HCEC 1CT (cell line): Measurements from ENCODE around the gene ADCY10.
"Not testable (repeated sequence)": the region's sequence is repeated elsewhere in the genome, so short reads cannot be mapped to it uniquely, and the experiment has no call there.

ENCODE experiments used
- DNase-seq: peaks from one replicate; pipeline ENCODE4 v3.0.0-alpha.2; 2017

The ADCY10 gene

DNA sequence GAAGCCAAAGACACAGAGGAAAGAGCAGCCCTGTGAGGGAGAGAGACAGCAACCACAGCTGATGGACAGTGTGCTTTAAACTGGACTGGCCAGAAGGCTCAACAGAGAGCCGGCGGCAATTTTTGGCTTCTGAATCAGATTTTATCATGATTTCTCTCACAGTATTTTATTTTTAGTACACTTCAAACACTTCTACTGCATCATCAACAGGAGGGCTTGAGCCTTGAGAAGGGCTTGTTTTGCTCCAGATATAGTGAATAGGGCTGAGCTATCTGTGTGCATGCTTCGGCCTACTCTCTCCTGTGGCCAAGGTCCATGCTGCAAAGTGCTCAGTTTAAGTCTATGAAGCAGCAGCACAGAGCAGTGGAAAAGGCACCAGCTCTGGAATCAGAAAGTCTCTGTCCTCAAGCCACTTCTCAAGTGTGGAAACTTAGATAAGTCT is 33.3 kb downstream of the ADCY10 start:
- no peak for DNase-seq

GRCh38 chr1:167879508-167879907 is 34.4 kb downstream of the ADCY10 start:
- no peak for DNase-seq

DNA sequence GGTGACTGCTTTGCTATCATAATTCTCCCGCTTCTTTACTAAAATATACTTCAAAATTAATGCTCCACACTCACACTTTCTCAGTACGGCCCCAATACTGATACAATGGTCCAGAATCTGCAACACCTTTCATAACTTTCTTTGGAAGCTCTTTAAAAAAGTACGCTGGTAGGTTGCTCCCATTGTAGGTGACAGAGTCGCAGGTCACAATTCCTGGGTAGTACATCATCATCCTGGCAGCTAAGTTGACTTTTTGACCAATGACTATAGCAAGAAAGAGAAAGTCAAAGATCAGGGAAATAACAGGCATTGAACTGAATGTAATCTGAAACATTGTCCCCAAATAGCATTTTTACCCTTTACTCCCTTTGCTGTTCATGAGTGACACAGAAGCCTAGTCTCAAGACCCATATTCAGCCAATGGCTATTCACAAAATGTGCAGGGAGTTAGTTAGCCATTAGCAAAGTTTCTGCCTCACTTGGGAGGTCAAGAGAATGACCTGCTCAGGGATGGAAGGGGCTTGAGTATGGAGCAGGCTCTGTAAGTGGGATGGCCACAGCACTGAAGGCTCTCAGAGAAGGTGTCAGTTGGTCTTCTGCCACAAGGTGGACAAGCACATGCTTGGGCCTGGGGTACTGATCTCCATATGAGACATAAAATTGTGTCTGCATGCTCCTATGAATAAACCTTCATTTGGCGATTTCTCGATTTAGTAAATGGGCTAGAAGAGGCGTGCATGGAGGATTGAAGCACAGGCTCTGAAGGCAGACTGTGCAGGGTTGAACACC is 35.4 kb downstream of the ADCY10 start:
- DNase-seq, result no peak

DNA sequence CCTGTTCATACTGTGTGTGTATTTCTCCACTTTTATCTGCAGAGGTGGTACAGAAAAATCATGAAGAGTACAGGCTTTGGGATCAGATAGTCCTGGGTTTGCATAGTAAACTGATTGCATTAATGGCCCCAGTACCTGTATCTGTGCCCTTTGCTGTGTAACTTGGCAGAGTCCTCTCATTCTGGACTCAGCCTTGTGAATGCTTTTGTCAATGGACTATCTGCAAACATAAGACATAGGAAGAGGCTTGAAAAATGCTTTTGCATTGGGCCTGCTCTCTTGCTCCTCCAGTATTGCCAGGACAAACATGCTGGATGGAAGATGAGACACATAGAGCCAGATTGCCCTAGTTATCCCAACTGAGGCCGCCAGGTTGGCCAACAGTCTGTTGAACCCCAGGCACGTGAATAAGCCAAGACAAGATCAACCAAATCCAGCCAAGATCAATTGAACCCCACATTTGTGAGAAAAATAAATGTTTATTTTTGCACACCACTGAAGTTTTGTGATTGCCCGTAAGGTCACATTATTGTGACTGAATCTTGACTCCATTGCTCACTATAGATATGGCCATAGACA is 37.2 kb downstream of the ADCY10 start:
- DNase-seq, result no peak

- DNase-seq, result no peak
These were observed 42.6 kb downstream of the ADCY10 start for GRCh38 chr1:167871331-167871730.

DNA sequence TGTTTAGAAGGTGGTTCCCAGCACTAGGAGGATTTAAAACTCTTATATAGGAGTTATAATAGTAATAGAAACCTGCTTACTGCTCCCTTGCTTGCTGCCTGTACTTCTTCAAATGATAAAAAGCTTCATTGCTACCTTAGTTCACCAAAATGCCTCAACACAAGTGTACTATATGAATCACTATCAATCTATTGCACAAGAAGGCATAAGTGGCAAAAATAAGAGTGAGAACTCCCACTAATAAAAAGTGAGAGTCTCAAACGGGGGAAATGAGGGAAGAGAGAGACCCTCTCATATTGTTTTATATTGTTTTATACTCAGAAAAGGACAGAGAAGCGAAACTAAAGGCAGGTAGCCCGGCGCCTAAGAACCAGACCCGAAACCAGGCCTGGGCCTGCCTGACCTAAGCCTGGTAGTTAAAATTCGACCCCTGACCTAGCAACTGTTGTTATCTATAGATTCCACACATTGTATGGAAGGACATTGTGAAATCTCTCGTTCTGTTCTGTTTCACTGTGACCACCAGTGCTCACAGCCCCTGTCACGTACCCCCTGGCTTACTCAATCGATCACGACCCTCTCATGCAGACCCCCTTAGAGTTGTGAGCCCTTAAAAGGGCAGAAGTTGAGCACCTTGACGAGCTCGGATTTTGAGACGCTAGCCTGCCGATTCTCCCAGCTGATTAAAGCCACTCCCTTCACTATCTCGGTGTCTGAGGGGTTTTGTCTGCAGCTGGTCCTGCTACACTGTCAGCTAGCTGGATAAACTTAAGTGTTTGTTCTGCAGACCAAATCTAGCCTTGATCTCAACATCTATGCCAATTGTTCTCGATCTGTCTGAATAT is 44.6 kb downstream of the ADCY10 start:
- not testable (repeated sequence) for DNase-seq

DNA sequence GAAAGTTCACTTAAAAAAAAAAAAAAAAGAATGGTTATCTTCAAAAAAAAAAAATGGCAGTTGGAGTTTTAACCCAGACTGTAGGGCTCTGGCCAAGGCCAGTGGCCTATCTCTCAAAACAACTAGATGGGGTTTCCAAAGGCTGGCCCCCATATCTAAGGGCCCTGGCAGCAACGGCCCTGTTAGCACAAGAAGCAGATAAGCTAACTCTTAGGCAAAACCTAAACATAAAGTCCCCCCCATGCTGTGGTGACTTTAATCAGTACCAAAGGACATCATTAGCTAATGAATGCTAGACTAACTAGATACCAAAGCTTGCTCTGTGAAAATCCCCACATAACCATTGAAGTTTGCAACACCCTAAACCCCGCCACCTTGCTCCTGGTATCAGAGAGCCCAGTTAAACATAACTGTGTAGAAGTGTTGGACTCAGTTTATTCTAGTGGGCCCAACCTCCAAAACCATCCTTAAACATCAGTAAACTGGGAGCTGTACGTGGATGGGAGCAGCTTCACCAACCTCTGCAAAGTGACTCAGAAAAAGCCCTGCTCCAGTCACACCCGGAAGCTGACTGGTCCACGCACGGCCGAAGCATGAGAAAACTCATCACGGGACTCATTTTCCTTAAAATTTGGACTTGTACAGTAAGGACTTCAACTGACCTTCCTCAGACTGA is 47.1 kb downstream of the ADCY10 start:
- not testable (repeated sequence) for DNase-seq

GRCh38 chr1:167866326-167866725 is 47.6 kb downstream of the ADCY10 start:
- DNase-seq, result not testable (repeated sequence)

- DNase-seq, result not testable (repeated sequence)
These were observed 48.1 kb downstream of the ADCY10 start for GRCh38 chr1:167865804-167866308.

- DNase-seq, result not testable (repeated sequence)
These were observed 48.7 kb downstream of the ADCY10 start for GRCh38 chr1:167865193-167865592.

DNA sequence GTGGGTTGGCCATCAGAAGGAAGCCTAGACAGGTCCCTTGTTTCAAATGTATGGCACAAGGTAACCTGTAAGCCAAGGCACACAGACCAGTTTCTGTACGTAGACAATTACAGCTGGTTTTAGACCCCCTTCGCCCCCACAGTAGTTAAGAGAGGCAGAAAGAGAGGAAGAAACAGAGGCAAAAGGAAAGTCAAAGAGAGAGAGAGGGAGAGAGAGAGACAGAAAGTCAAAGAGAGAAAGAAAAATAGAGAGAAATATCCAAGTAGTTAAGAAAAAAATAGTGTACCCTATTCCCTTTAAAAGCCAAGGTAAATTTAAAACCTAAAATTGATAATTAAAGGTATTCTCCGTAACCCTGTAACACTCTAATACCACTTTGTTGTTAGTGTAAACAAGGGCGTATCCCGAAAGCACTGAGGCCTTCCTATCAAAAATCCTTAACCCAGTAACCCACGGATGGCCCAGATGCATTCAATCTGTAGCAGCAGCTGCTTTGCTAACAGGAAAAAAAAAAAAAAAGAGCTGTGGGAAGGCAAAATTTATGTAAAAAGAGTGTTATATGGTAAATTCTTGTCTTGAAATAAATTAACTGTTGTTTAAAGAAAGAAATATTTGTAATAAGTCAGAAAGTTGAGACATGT is 49.4 kb downstream of the ADCY10 start:
- no peak for DNase-seq

DNA sequence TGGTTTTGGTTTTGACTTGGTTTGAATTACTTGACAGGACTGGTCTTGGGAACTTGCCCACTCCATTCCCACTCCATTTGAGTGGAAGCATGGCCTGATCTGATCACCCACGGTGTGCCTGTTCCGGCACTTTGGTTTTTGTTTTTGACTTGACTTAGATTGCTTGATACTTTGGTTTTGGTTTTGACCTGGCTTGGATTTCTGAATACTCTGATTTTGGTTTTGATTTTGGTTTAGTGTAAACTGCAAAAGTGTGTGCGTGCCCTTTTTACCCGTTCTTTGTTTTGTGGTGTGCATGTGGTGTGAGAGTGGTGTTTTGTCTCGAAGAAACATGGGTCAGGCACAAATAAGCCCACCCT is 50.0 kb downstream of the ADCY10 start:
- no peak for DNase-seq

- DNase-seq, result not testable (repeated sequence)
These were observed 50.6 kb downstream of the ADCY10 start for GRCh38 chr1:167863191-167863920.

DNA sequence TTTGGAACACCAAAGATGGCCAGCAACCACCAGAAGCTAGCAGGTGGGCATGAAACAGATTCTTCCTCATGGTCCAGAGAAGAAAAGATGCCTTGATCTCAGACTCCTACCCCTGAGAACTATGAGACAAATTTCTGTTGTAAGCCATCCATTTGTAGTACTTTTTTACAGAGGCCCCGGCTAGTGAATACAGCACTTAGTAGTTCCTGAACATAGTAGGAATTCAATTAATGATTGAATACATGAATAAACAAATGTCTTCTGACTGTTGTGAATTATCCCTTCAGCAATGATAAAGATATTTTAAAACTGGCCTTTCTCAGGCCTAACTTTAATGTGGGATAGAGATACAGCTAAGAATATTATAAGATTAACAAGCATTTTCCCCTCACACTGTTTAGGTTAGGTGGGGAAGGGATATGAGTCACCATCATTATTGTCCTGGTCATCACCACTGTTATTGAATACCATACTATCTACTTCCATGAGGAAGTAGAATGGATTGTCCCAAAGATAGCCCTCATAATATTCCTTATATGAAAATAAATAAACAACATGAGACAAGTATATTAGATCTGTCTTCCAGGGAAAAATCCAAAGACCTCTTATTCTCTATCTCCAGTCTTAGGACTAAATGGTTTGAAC is 51.4 kb downstream of the ADCY10 start:
- peak; percentile 64 for DNase-seq

- no peak for DNase-seq
These were observed 52.1 kb downstream of the ADCY10 start for GRCh38 chr1:167861664-167862381.

DNA sequence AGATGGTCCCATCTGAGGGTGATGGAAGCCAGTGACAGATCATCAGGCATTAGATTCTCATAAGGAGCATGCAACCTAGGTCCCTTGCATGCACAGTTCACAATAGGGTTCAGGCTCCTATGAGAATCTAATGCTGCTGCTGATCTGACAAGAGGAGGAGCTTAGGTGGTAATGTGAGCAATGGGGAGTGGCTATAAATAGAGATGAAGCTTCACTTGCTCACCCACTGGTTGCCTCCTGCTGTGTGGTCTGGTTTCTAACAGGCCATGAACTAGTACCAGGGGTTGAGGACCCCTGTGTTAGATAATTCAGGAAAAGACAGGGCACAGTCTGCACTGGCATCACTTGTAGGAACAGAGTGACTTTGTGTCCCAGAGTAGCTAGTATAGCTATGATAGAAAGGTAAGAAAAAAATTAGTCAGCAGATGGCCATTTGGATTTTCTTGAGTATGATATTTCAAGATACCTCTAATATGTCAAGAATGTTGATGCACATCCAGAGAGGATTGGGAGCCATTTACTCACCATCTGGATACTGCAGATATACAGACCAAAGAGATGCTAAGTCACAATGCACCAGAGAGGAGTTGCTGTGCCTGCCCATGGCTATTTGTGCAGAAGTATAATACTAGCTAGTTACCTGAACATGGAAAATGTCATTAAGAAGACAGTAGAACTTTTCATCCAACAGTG is 53.6 kb downstream of the ADCY10 start:
- DNase-seq, result peak; percentile 22

GRCh38 chr1:167856711-167857418 is 57.1 kb downstream of the ADCY10 start:
- DNase-seq, result no peak

GRCh38 chr1:167854184-167854583 is 59.8 kb downstream of the ADCY10 start:
- no peak for DNase-seq

DNA sequence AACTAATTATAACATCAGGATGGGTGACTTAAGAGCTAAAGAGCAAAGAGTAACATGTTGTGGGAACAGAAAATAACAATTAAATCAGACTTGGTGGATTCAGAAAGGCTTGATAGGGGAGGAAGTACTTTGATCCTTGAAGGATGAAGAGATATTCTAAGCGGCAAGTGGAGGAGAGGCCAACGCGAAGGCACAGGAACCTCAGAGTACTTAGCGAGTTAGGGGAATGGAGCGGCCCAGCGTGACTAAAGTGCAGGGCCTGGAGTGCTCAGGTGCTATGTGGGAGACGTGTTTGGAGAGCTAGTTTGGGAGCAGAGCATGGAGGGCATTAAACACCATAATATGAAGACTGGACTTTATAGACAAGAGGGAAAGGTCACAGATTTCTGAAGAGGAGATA is 64.3 kb downstream of the ADCY10 start:
- no peak for DNase-seq
